WI38 (cell line): ENCODE measurements around the gene IL11RA.

Experiments used
- H3K4me3 ChIP-seq: 2 replicates; pipeline ENCODE4 v1.5.1; 2011; ENCODE audit warnings: low read depth, mild to moderate bottlenecking, control low read depth, low read length
- TF ChIP-seq, protein P1 (sequence below): IDR thresholded peaks from 2 replicates; pipeline ENCODE4 v1.5.1; 2012; ENCODE audit warnings: low read depth, mild to moderate bottlenecking, control low read depth, low read length

The IL11RA gene

DNA sequence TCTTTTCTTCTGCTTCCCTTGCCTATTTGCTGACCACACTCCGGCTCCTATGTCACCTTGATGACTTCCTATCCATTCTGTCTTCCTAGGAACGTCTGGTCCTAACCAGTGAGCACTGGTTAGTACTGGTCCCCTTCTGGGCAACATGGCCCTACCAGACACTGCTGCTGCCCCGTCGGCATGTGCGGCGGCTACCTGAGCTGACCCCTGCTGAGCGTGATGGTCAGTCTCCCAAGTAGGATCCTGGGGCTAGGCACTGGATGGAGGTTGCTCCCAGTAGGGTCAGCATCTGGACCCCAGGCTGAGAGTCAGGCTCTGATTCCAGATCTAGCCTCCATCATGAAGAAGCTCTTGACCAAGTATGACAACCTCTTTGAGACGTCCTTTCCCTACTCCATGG lies 3.3 kb upstream of the IL11RA start:
- TF ChIP-seq, protein P1, sequence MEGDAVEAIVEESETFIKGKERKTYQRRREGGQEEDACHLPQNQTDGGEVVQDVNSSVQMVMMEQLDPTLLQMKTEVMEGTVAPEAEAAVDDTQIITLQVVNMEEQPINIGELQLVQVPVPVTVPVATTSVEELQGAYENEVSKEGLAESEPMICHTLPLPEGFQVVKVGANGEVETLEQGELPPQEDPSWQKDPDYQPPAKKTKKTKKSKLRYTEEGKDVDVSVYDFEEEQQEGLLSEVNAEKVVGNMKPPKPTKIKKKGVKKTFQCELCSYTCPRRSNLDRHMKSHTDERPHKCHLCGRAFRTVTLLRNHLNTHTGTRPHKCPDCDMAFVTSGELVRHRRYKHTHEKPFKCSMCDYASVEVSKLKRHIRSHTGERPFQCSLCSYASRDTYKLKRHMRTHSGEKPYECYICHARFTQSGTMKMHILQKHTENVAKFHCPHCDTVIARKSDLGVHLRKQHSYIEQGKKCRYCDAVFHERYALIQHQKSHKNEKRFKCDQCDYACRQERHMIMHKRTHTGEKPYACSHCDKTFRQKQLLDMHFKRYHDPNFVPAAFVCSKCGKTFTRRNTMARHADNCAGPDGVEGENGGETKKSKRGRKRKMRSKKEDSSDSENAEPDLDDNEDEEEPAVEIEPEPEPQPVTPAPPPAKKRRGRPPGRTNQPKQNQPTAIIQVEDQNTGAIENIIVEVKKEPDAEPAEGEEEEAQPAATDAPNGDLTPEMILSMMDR = no peak
- H3K4me3 ChIP-seq = no peak overlapping the region

DNA sequence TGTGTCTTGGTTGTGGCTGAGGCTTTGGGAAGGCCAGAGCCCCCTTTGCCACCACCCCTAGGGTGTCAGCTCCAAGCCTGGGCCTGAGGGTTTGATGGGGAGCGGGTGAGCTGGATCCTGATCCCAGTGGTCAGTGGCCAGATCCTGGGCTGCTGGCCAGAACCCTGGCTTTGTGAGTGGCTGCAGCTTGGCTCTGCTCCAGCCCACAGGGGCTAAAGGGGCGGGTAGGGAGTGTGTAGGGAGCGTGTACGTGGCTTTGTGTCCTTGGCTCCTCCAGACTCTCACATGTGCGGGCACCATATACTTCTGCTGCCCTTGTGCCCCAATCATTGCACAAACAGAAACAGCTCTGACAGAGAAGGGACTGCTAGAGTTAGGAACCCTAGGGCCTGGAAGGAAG lies 1.2 kb upstream of the IL11RA start:
- H3K4me3 ChIP-seq = no peak overlapping the region
- TF ChIP-seq, protein P1 = no peak

DNA sequence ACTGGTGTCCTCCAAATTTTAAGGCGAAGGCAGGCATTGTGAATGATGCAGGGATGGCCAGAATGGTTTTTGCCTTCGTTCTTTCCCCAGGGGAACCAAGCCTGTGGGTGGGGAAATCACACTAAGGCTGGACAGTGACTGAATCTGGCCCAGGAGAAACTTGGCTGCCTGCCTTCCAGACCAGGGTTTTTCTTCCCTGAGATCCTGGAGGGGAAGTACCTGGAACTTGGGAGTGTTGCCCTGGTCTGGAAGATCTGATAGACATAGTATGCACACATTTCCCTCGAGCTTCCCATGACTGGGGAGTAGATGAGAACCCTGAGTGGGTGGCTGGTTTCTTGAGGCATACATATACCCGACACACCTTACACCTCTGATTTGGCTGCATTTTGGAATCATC lies 664 bp upstream of the IL11RA start:
- H3K4me3 ChIP-seq = peak overlapping the region; percentile 63
- TF ChIP-seq, protein P1 = no peak

DNA sequence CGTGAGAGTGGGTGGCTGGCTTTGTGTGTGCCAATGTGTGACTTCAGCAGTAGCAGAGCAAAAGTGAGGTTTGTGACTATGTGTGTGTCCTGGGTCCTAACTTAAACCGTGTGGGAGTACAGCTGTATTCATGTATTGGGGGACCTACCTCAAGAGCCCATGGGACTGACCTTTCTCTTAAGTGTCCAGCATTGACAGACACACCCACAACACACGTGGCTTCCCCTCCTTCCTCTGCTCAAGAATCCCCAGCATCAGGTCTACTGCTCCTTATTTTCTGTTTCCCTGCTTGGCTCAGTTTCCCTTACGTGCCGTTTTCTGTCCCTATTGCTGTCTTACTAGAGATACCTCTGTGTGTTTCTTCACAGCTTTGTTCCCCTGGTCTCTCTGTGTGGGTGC lies 616 bp downstream of the IL11RA start:
- TF ChIP-seq, protein P1 = no peak
- peak overlapping the region; percentile 63 for H3K4me3 ChIP-seq

DNA sequence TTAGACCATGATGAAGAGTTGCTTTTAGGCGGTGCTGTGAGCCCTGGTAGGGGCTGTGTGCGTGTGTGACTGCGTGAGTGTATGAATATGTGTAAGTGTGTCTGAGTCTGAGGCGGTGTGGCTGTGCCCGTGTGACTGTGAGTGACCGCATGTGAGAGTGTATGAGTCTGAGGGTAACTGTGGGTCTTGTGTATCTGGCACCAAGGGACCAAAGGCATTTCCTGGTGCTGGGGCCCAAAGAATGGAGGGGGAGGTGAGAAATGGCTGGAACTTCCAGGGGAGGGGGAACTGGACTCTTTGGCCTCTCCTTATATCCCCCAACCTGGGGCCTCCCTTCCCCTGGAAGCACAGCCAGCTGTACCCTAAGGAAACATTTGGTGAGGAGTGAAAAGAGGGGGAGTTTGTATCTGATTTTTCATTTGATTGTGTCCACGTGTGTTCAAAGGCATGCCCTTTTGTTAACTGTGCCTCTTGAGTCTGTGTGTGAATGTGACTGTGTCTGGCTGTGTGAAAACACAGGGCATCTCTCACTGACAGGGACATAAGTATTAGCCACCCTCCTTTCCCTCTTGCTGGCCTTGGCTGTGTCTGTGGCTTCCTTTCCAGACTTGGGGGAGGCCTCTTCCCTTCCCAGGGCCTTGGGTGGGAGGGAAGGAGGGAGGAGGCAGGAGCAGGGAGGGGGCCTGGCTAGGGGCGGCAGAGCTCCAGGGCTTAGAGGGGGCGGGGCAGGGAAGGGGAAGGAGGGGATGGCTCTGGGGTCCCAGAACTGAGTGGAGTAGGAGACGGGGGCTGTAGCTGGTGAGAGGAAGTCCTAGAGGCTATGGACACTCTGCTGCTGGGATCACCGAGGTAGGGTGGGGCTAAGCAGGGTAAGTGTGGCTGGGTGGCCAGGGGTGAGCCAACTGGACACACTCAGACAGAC lies 1.4 kb downstream of the IL11RA start:
- TF ChIP-seq, protein P1 = no peak
- no peak overlapping the region for H3K4me3 ChIP-seq

DNA sequence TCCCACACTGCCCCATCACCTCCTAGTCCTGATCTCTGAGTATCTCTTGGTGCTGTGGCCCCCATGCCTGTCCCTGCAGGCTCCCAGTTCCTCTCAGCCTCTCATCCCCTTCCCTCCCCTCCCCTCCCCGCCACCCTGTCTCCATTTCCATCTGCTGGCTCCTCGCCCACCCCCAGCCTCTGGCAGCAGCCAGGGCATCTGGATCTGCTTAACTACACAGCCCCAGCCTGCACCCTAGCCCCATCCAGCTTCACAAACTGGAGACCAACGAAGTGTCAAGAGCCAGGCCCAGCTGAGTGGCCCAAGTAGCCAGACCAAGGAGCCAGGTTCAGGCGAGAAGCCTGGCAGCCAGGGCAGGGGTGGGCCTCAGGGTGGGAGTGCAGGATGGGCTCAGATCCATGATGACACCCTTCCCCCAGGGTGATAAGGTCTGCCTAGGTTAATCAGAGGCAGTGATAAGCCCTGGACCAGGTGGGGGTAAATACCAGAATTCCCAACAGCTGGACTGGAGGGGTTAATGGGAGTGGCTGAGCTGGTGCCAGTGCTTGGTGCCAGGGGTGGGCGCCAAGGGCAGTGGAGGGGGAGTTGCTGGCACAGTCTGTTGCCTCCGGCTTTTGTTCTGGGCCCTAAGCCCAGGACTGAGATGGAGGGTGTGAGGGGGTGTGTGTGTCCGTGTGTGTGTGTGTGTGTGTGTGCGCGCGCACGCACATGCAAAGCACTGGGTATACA lies 2.5 kb downstream of the IL11RA start:
- TF ChIP-seq, protein P1 = no peak
- H3K4me3 ChIP-seq = no peak overlapping the region

DNA sequence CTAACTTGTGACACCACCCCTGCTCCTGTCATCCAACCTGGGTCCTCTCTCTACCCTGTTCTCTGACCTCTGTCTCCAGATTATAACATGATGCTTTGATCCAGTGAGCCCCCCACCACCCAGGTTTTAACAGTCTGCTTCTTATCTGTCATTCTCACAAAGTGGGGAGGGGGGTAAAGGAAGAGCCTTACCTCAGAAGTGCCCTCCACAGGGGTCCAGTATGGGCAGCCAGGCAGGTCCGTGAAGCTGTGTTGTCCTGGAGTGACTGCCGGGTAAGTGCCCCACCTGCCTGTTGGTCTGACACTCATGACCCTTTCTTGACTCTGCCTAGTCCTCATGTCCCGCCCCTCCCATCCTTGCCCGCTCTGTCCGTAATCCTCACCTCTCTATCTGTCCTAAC lies 3.4 kb downstream of the IL11RA start:
- no peak overlapping the region for H3K4me3 ChIP-seq
- TF ChIP-seq, protein P1 = no peak
